GM19372 (cell line): Measurements from ENCODE around the gene CTDSPL2.
"Not testable (repeated sequence)": the region's sequence is repeated elsewhere in the genome, so short reads cannot be mapped to it uniquely, and the experiment has no call there.

ENCODE experiments used
- ATAC-seq: cut with Tn5 transposase; IDR thresholded peaks from one replicate; pipeline ENCODE4 v1.9.1; 2021; ENCODE audit warnings: mild to moderate bottlenecking, low read depth, moderate library complexity; ENCODE audit not compliant: unreplicated experiment

The CTDSPL2 gene

GRCh38 chr15:44536962-44537734 is 109.7 kb downstream of the CTDSPL2 start, which contains the start of gene EIF3J:
Gene EIF3J, plus strand, starts transcription at chr15:44537147. Its CDS starts 48 bp downstream, at chr15:44537195.
- ATAC-seq = peak; percentile 80

- ATAC-seq = no peak
Observed at GRCh38 chr15:44537735-44538240, 110.4 kb downstream of the CTDSPL2 start.

GRCh38 chr15:44541282-44541958 is 114.0 kb downstream of the CTDSPL2 start:
- ATAC-seq = no peak

- no peak for ATAC-seq
Observed at GRCh38 chr15:44542596-44542995, 115.2 kb downstream of the CTDSPL2 start.

GRCh38 chr15:44544745-44545144 is 117.3 kb downstream of the CTDSPL2 start:
- ATAC-seq = not testable (repeated sequence)

DNA sequence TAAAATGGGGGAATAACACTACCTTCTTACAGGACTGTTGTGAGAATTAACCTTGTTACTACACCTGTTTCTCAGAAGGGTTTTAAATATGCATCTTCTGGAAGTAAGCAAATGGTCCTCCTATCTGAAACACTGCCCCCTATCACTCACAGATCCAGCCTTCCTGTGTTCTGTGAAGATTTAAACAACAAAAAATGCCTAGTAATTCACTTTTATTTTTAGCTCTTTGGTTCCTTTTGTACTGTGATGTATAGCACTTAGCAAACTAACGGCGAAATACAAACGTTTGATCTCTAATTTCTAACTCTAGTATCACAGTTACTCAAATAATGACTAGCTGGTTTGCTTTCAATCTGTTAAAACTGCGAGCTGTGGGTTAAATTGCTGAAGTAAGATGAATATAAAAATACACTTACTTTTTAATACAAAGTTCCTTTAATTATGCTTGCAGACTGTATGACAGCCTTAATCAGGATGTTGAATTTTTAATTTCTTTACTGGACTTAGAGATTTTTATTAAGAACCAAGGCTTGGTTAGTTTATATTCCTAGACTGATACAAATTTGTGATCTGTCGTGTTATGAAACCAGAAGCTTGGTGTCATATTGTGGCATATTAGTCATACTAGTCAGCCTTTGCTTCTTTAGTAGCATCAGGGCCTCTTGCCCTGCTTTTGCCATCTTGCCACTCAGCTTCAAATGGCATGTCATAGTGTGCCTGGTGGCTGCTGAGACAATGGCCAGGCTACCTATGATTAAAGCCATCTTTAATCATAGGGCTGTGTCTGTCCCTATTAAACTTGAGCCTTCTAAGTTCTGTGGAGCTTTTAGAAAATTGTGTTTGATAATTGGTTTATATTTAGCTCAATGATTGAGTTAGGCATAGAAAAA is 118.7 kb downstream of the CTDSPL2 start:
- no peak for ATAC-seq

- not testable (repeated sequence) for ATAC-seq
Observed at GRCh38 chr15:44549152-44549551, 121.7 kb downstream of the CTDSPL2 start.

- no peak for ATAC-seq
Observed at GRCh38 chr15:44550256-44550655, 122.8 kb downstream of the CTDSPL2 start.

DNA sequence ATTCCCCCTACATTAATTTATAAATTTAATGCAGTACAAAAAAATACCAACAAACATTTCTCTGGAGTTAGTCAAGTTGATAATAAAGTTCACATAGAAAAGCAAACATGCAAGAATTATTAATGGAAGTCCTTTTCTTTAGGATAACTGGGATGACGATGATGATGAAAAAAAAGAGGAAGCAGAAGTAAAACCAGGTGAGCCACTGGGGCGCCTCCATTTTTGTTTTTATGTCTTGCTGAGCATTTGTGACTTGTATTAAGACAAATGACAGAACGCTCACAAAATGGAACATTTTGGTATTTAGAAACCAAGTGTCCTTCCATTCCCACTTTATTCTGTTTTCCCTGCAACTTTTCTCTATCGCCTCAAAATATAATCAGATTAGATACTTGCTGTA is 123.3 kb downstream of the CTDSPL2 start:
- ATAC-seq = no peak

- no peak for ATAC-seq
Observed at GRCh38 chr15:44554934-44555723, 127.7 kb downstream of the CTDSPL2 start.

DNA sequence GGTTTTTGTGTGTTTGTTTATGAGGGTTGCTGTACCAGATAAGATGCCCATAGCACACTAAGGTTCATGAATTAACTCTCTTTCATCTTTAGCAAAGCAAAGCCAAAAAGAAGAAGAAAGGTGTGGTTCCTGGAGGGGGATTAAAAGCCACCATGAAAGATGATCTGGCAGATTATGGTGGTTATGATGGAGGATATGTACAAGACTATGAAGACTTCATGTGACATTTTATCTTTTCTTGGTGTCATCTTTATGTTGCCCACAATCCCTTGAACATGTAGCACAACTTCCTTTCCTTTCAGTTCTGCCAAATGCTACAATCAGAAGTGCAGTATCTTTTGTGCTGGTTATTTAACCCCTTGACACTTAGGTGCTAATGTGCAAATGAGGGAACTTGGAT is 133.5 kb downstream of the CTDSPL2 start:
- ATAC-seq = not testable (repeated sequence)

GRCh38 chr15:44565387-44566154 is 138.1 kb downstream of the CTDSPL2 start:
- no peak for ATAC-seq

- ATAC-seq = no peak
Observed at GRCh38 chr15:44566155-44566540, 138.7 kb downstream of the CTDSPL2 start.

- ATAC-seq = no peak
Observed at GRCh38 chr15:44568338-44568737, 140.9 kb downstream of the CTDSPL2 start.

GRCh38 chr15:44569316-44569715 is 141.9 kb downstream of the CTDSPL2 start:
- ATAC-seq = no peak

DNA sequence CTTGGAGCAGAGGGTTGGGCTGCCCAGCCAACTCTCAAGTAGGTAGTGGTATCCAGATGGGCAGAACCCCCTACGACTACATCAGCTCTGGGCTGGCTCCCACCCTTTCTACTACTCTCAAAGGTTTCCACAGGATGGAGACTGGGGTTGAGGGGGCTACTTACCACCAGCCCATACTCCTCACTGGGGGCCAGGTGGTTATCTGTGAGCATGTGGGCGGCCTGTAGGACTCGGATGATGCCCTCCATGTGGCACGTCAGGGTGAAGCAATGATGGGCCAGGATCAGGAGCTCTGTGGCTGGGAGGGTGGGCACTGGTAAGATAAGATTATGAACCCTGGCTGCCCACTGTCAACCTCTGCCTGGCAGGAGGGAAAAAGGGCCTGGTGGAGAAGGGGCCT is 142.9 kb downstream of the CTDSPL2 start:
- ATAC-seq = no peak

- no peak for ATAC-seq
Observed at GRCh38 chr15:44573386-44573785, 146.0 kb downstream of the CTDSPL2 start.

DNA sequence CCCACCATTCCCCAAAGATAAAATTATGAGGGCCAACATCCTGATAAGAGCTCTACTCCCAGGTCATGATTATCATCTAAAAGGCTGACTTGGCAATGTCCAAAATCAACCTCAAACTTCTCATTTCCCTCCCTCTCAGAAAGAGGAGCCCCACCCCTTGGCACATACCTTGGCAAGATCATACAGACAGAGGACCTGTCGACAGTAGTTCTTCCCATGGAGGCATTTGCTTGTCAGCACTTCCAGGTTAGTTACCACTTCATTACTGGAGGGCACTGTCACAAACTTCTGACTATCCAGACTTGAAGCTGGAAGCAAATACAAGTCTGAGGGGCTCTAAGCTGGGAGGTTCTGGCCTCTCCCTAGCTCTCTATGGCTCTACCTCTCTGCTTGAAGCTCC is 147.3 kb downstream of the CTDSPL2 start:
- ATAC-seq = no peak
